Measurements from ENCODE around the gene NF1. TPM values are rescaled to one million over a fixed set of nuclear protein-coding genes. Genes with fewer than 3 reads are reported as not detected.
"Not testable (repeated sequence)": the region's sequence is repeated elsewhere in the genome, so short reads cannot be mapped to it uniquely, and the experiment has no call there.

Gene NF1
- total RNA-seq, 1 experiment from 2014 or later = 60.2 TPM

DNA sequence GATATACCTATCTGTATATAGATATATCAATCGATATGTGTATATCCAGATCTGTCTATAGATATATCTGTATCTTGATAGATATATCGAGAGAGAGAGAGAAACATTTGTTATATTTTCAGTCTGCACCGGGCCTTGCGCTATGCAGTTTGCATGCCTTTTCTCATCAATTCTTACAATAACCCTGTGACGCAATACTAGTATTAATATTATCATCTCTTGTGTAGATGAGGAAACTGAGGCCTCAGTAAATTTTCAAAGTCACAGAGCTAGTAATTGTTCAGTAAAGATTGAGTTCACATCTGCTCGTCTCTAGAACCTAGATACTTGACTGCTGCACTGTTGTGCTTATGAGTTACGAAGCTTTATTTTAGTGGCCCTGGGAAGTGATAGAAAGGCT lies 77.6 kb downstream of the NF1 start:
- no TSS peak for BruUV-seq (replicated peaks)
- no peak for DNase-seq (ENCODE audit: unreplicated experiment)
- Mint-ChIP-seq H3K4me1 (ENCODE audit: insufficient read depth, unreplicated experiment) (no peaks in the 10 kb centered on the region), H3K4me3 (ENCODE audit: unreplicated experiment) (no peak overlapping the region), H3K36me3 (ENCODE audit: insufficient read depth, unreplicated experiment) (peaks cover 21% of the 10 kb centered on the region), H3K27ac (ENCODE audit: low read depth, unreplicated experiment) (no peak overlapping the region), H3K9me3 (ENCODE audit: unreplicated experiment) (no peaks in the 10 kb centered on the region), H3K27me3 (ENCODE audit: insufficient read depth, unreplicated experiment) (no peaks in the 10 kb centered on the region)
- ChIA-PET CTCF (interaction anchor here (0.9 kb wide), 1 partner anchor 45 kb away, joined by 3 read pairs; no protein-coding TSS in a partner anchor), POLR2A (interaction anchor here (0.6 to 0.9 kb wide), 2 partner anchors 19 to 1000 kb away, joined by 3 read pairs; no protein-coding TSS in a partner anchor)
- intact Hi-C loops (cut with micrococcal nuclease) = no loop called here
- TF ChIP-seq, protein P1, sequence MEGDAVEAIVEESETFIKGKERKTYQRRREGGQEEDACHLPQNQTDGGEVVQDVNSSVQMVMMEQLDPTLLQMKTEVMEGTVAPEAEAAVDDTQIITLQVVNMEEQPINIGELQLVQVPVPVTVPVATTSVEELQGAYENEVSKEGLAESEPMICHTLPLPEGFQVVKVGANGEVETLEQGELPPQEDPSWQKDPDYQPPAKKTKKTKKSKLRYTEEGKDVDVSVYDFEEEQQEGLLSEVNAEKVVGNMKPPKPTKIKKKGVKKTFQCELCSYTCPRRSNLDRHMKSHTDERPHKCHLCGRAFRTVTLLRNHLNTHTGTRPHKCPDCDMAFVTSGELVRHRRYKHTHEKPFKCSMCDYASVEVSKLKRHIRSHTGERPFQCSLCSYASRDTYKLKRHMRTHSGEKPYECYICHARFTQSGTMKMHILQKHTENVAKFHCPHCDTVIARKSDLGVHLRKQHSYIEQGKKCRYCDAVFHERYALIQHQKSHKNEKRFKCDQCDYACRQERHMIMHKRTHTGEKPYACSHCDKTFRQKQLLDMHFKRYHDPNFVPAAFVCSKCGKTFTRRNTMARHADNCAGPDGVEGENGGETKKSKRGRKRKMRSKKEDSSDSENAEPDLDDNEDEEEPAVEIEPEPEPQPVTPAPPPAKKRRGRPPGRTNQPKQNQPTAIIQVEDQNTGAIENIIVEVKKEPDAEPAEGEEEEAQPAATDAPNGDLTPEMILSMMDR (IDR thresholded peaks at IDR 0.05; ENCODE audit: unreplicated experiment) = no peak

DNA sequence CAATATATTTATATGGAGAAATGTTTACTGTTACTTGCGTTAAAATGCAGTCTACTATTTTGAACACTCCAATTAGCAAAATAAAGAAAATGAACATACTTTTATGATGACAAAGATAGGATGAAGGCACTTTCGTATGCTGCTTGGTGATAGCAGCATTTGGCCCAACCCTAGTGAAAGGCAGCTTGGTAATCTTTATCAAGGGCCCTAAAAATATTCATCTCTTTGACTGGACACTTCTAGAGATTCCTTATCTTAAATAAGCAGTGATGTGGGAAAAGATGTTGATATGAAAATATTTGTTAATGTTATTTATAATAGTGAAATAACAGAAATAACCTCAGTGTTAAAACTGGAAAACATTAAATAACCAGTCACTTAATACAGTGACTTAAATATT lies 79.4 kb downstream of the NF1 start:
- intact Hi-C loops (cut with micrococcal nuclease) = no loop called here
- no peak for DNase-seq (ENCODE audit: unreplicated experiment)
- H3K36me3 Mint-ChIP-seq (ENCODE audit: insufficient read depth, unreplicated experiment) = peaks cover 17% of the 10 kb centered on the region
- CTCF ChIA-PET = interaction anchor here (0.5 kb wide), 1 partner anchor 866 kb away, joined by 3 read pairs; no protein-coding TSS in a partner anchor
- no peak overlapping the region for H3K27ac Mint-ChIP-seq (ENCODE audit: low read depth, unreplicated experiment)
- POLR2A ChIA-PET = interaction anchor here (1.5 kb wide), 1 partner anchor 19 kb away, joined by 4 read pairs; no protein-coding TSS in a partner anchor
- TF ChIP-seq, protein P1 (IDR thresholded peaks at IDR 0.05; ENCODE audit: unreplicated experiment) = no peak
- no TSS peak for BruUV-seq (replicated peaks)
- no peaks in the 10 kb centered on the region for H3K9me3 Mint-ChIP-seq (ENCODE audit: unreplicated experiment)
- no peaks in the 10 kb centered on the region for H3K27me3 Mint-ChIP-seq (ENCODE audit: insufficient read depth, unreplicated experiment)
- H3K4me3 Mint-ChIP-seq (ENCODE audit: unreplicated experiment) = no peak overlapping the region
- H3K4me1 Mint-ChIP-seq (ENCODE audit: insufficient read depth, unreplicated experiment) = no peaks in the 10 kb centered on the region

DNA sequence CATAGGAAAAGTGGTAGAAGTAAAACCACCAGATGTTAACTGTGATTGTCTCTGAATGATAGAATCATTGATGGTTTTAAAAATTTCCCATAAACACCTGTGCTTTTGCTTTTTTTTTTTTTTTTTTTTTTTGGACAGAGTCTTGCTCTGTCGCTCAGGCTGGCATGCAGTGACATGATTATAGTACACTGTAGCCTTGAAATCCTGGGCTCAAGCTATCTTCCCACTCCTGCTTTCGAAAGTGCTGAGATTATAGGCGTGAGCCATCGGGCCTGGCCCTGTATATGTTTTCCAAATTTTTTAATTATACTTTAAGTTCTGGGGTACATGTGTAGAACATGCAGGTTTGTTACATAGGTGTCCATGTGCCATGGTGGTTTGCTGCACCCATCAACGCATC lies 80.5 kb downstream of the NF1 start:
- no peaks in the 10 kb centered on the region for H3K9me3 Mint-ChIP-seq (ENCODE audit: unreplicated experiment)
- intact Hi-C loops (cut with micrococcal nuclease) = no loop called here
- TF ChIP-seq, protein P1 (IDR thresholded peaks at IDR 0.05; ENCODE audit: unreplicated experiment) = no peak
- no peaks in the 10 kb centered on the region for H3K27me3 Mint-ChIP-seq (ENCODE audit: insufficient read depth, unreplicated experiment)
- ChIA-PET POLR2A (interaction anchor here (1.0 to 1.5 kb wide), 5 partner anchors 15 to 154 kb away, joined by 3 to 4 read pairs (median 3); no protein-coding TSS in a partner anchor), CTCF (no interaction called here)
- no peak overlapping the region for H3K4me3 Mint-ChIP-seq (ENCODE audit: unreplicated experiment)
- no peaks in the 10 kb centered on the region for H3K4me1 Mint-ChIP-seq (ENCODE audit: insufficient read depth, unreplicated experiment)
- BruUV-seq (replicated peaks) = no TSS peak
- DNase-seq (ENCODE audit: unreplicated experiment) = no peak
- peaks cover 20% of the 10 kb centered on the region for H3K36me3 Mint-ChIP-seq (ENCODE audit: insufficient read depth, unreplicated experiment)
- H3K27ac Mint-ChIP-seq (ENCODE audit: low read depth, unreplicated experiment) = no peak overlapping the region

DNA sequence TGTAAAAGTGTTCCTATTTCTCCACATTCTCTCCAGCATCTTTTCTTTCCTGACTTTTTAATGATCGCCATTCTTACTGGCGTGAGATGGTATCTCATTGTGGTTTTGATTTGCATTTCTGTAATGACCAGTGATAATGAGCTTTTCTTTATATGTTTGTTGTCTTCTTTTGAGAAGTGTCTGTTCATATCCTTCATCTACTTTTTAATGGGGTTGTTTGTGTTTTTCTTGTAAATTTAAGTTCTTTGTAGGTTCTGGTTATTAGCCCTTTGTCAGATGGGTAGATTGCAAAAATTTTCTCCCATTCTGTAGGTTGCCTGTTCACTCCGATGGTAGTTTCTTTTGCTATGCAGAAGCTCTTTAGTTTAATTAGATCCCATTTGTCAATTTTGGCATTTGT lies 81.4 kb downstream of the NF1 start:
- POLR2A ChIA-PET = interaction anchor here (1.4 kb wide), 1 partner anchor 155 kb away, joined by 3 read pairs; no protein-coding TSS in a partner anchor
- H3K4me3 Mint-ChIP-seq (ENCODE audit: unreplicated experiment); H3K27ac Mint-ChIP-seq (ENCODE audit: low read depth, unreplicated experiment); CTCF ChIA-PET; H3K9me3 Mint-ChIP-seq (ENCODE audit: unreplicated experiment); DNase-seq (ENCODE audit: unreplicated experiment); H3K27me3 Mint-ChIP-seq (ENCODE audit: insufficient read depth, unreplicated experiment); H3K4me1 Mint-ChIP-seq (ENCODE audit: insufficient read depth, unreplicated experiment); BruUV-seq (replicated peaks); intact Hi-C loops (cut with micrococcal nuclease): not testable (repeated sequence)
- peaks cover 28% of the 10 kb centered on the region for H3K36me3 Mint-ChIP-seq (ENCODE audit: insufficient read depth, unreplicated experiment)

DNA sequence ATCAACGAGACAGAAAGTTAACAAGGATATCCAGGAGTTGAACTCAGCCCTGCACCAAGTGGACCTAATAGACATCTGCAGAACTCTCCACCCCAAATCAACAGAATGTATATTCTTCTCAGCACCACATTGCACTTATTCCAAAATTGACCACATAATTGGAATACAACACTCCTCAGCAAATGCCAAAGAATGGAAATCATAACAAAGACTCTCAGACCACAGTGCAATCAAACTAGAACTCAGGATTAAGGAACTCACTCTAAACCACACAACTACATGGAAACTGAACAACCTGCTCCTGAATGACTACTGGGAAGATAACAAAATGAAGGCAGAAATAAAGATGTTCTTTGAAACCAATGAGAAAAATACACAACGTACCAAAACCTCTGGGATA lies 84.2 kb downstream of the NF1 start:
- H3K27me3 Mint-ChIP-seq (ENCODE audit: insufficient read depth, unreplicated experiment); H3K27ac Mint-ChIP-seq (ENCODE audit: low read depth, unreplicated experiment); intact Hi-C loops (cut with micrococcal nuclease); DNase-seq (ENCODE audit: unreplicated experiment); BruUV-seq (replicated peaks); CTCF ChIA-PET; H3K4me3 Mint-ChIP-seq (ENCODE audit: unreplicated experiment); H3K9me3 Mint-ChIP-seq (ENCODE audit: unreplicated experiment); H3K4me1 Mint-ChIP-seq (ENCODE audit: insufficient read depth, unreplicated experiment): not testable (repeated sequence)
- peaks cover 47% of the 10 kb centered on the region for H3K36me3 Mint-ChIP-seq (ENCODE audit: insufficient read depth, unreplicated experiment)
- POLR2A ChIA-PET = interaction anchor here (0.7 kb wide), 1 partner anchor 21 kb away, joined by 4 read pairs; no protein-coding TSS in a partner anchor

All from MCF 10A (cell line).